Aortic smooth muscle cell (primary cell): ENCODE results near the gene SLC5A7. TPM values are rescaled to one million over a fixed set of nuclear protein-coding genes. Genes with fewer than 3 reads are reported as not detected.

Source experiments
- total RNA-seq: library from RNA; depleted of rRNA; stranded (reverse); fragments of >200 nt; gene quantifications from 2 replicates; pipeline ENCODE4 v1.2.3, GENCODE V29; 2014

Gene SLC5A7
- total RNA-seq, result not detected in 2 replicates

GRCh38 chr2:107986278-107987217, at the start of gene SLC5A7:
Gene SLC5A7 (plus strand): TSS chr2:107986524. CDS start chr2:107988156, 1,632 bp downstream.

Other genes starting within 250 kb of the SLC5A7 start
- under 0.01 TPM in 1 of 2 replicates, not detected in the other for gene RGPD4, start 159.6 kb upstream of the SLC5A7 start, total RNA-seq